DOHH2 (cell line): ENCODE results near the gene HTT-AS.
"Not testable (repeated sequence)": the region's sequence is repeated elsewhere in the genome, so short reads cannot be mapped to it uniquely, and the experiment has no call there.

ENCODE experiments used
- H3F3A ChIP-seq: fragments of 200-600 bp; sonication (generic), shearing (Covaris generic); 2 replicates; pipeline ENCODE4 v1.6.0; 2016; ENCODE audit warnings: antibody characterized with exemption, mild to moderate bottlenecking; ENCODE audit not compliant: control insufficient read depth, insufficient read depth
- H3K27ac ChIP-seq: fragments of 200-600 bp; sonication (generic); 2 replicates; pipeline ENCODE4 v1.5.1; 2014; ENCODE audit warnings: low read depth, mild to moderate bottlenecking, low read length, moderate library complexity
- H3K27me3 ChIP-seq: fragments of 200-600 bp; sonication (generic); 2 replicates; pipeline ENCODE4 v1.6.1; 2014; ENCODE audit warnings: mild to moderate bottlenecking, low read length, mixed read lengths; ENCODE audit not compliant: control insufficient read depth
- H3K36me3 ChIP-seq: fragments of 200-600 bp; sonication (generic); 2 replicates; pipeline ENCODE4 v1.6.1; 2014; ENCODE audit warnings: mild to moderate bottlenecking, low read length, moderate library complexity, mixed read lengths; ENCODE audit not compliant: control insufficient read depth
- H3K4me1 ChIP-seq: fragments of 200-600 bp; sonication (generic); 2 replicates; pipeline ENCODE4 v1.6.1; 2014; ENCODE audit warnings: mild to moderate bottlenecking, low read length, mixed read lengths; ENCODE audit not compliant: control insufficient read depth
- H3K4me2 ChIP-seq: fragments of 200-600 bp; sonication (generic); 2 replicates; pipeline ENCODE4 v1.6.0; 2014; ENCODE audit warnings: mild to moderate bottlenecking, low read length, moderate library complexity
- H3K4me3 ChIP-seq: fragments of 200-600 bp; sonication (generic); 2 replicates; pipeline ENCODE4 v1.5.1; 2014; ENCODE audit warnings: mild to moderate bottlenecking, low read length, mixed read lengths
- H3K79me2 ChIP-seq: fragments of 200-600 bp; sonication (generic); 2 replicates; pipeline ENCODE4 v1.6.1; 2014; ENCODE audit warnings: mild to moderate bottlenecking, low read length, mixed read lengths; ENCODE audit not compliant: control insufficient read depth
- H3K9me2 ChIP-seq: fragments of 200-600 bp; sonication (generic); replicated peaks from 2 replicates; pipeline ENCODE4 v1.6.1; 2014; ENCODE audit warnings: mild to moderate bottlenecking, low read length, mixed read lengths; ENCODE audit not compliant: control insufficient read depth
- H3K9me3 ChIP-seq: fragments of 200-600 bp; sonication (generic); 2 replicates; pipeline ENCODE4 v1.6.1; 2014; ENCODE audit warnings: antibody characterized with exemption, low read length, mixed read lengths; ENCODE audit not compliant: control insufficient read depth, insufficient read depth
- H4K20me1 ChIP-seq: fragments of 200-600 bp; sonication (generic); 2 replicates; pipeline ENCODE4 v1.6.0; 2014; ENCODE audit warnings: low read depth, mild to moderate bottlenecking, antibody characterized with exemption, low read length, moderate library complexity; ENCODE audit not compliant: control insufficient read depth, insufficient read depth
- CTCF ChIP-seq: fragments of 200-600 bp; sonication (generic); IDR thresholded peaks from one replicate; pipeline ENCODE4 v1.5.1; 2014; ENCODE audit warnings: antibody characterized with exemption, mild to moderate bottlenecking, low read depth, low read length; ENCODE audit not compliant: poor library complexity, severe bottlenecking
- EZH2phosphoT487 ChIP-seq: fragments of 200-600 bp; sonication (generic); IDR thresholded peaks from 2 replicates; pipeline ENCODE4 v1.6.1; 2017; ENCODE audit warnings: borderline replicate concordance, mild to moderate bottlenecking, antibody characterized with exemption, low read length, moderate library complexity, mixed read lengths

HTT-AS gene

GRCh38 chr4:3106339-3107186 is 32.2 kb upstream of the HTT-AS start:
- peak; percentile 93 for TF ChIP-seq CTCF
- TF ChIP-seq EZH2phosphoT487: no peak

DNA sequence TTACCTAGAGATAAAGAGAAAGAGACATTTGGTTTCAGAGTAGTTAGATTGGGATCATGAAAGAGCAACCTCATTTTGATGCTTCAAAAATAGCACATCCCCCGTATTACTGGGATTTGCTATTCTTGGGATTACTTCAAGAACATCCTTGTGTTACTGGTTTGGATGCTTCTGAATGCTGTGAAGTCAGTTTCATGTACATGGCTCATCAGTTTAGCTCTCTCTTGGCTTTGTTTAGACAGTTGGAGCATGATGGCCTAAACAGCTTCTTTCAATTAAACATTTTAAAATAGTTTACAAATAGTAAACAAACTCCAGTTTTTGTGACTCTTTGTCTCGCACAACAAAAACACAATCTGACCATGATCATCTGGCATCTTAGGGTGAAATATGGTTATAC is 24.0 kb upstream of the HTT-AS start:
- Histone ChIP-seq H3K27me3 (no peaks in the 10 kb centered on the region), H3K4me3 (no peak overlapping the region), H3K9me3 (no peaks in the 10 kb centered on the region), H3K4me2 (no peak overlapping the region), H3K27ac (no peak overlapping the region), H3F3A (peaks cover 6% of the 10 kb centered on the region; the same call in 1 of the 2 replicates), H3K79me2 (peaks cover 51% of the 10 kb centered on the region), H3K36me3 (peaks cover 66% of the 10 kb centered on the region), H3K4me1 (no peaks in the 10 kb centered on the region), H3K9me2 (no peaks in the 10 kb centered on the region), H4K20me1 (no peaks in the 10 kb centered on the region)
- TF ChIP-seq CTCF (no peak), EZH2phosphoT487 (no peak)

More at GRCh38 chr4:3106339-3107186, 32.2 kb upstream of the HTT-AS start:
- Histone ChIP-seq H3F3A (peaks cover 13% of the 10 kb centered on the region; the same call in 1 of the 2 replicates), H3K27ac (no peak overlapping the region), H3K4me3 (no peak overlapping the region), H3K9me2 (no peaks in the 10 kb centered on the region), H3K4me1 (peaks cover 4% of the 10 kb centered on the region; the same call in 1 of the 2 replicates), H3K79me2 (peaks cover 28% of the 10 kb centered on the region), H3K9me3 (no peaks in the 10 kb centered on the region), H3K4me2 (no peak overlapping the region), H3K36me3 (peaks cover 79% of the 10 kb centered on the region), H3K27me3 (no peaks in the 10 kb centered on the region), H4K20me1 (0 out of 2 replicates have a peak, but pooled peaks cover 5% of the 10 kb centered on the region)

GRCh38 chr4:3096202-3096601 is 21.9 kb upstream of the HTT-AS start:
- TF ChIP-seq EZH2phosphoT487: no peak
- TF ChIP-seq CTCF: no peak
- H4K20me1 ChIP-seq: no peaks in the 10 kb centered on the region
- no peaks in the 10 kb centered on the region for H3K9me3 ChIP-seq
- H3K4me2 ChIP-seq: no peak overlapping the region
- no peaks in the 10 kb centered on the region for H3K9me2 ChIP-seq
- peaks cover 66% of the 10 kb centered on the region for H3K36me3 ChIP-seq
- H3F3A ChIP-seq: peaks cover 6% of the 10 kb centered on the region; the same call in 1 of the 2 replicates
- no peak overlapping the region for H3K27ac ChIP-seq
- H3K4me3 ChIP-seq: no peak overlapping the region
- H3K27me3 ChIP-seq: no peaks in the 10 kb centered on the region
- no peaks in the 10 kb centered on the region for H3K4me1 ChIP-seq
- peaks cover 49% of the 10 kb centered on the region for H3K79me2 ChIP-seq

- Histone ChIP-seq H3K36me3 (peaks cover 66% of the 10 kb centered on the region), H3K79me2 (peaks cover 49% of the 10 kb centered on the region)
- not testable (repeated sequence) for H3K4me1 ChIP-seq, H3K27ac ChIP-seq, H3K4me2 ChIP-seq, H3K9me3 ChIP-seq, H3K4me3 ChIP-seq, H3K9me2 ChIP-seq, H3F3A ChIP-seq, H4K20me1 ChIP-seq, H3K27me3 ChIP-seq
Measured at GRCh38 chr4:3094701-3095100, 20.4 kb upstream of the HTT-AS start.
